Chondrocyte (in vitro differentiated cells): ENCODE results near the gene RCN2. TPM values are rescaled to one million over a fixed set of nuclear protein-coding genes. Genes with fewer than 3 reads are reported as not detected.
A peak's percentile ranks its signal among the peaks of the same experiment; 100 is the strongest.

Experiments used
- DNase-seq: peaks from one replicate; pipeline ENCODE4 v3.0.0; 2021; ENCODE audit warnings: mixed read lengths, low spot score
- H3K27ac Mint-ChIP-seq: one replicate; pipeline ENCODE4 v1.8.0; 2021; ENCODE audit warnings: mild to moderate bottlenecking, moderate library complexity, mixed read lengths; ENCODE audit not compliant: unreplicated experiment
- H3K27me3 Mint-ChIP-seq: 2 replicates; pipeline ENCODE4 v1.8.0; 2021; ENCODE audit warnings: low read depth, mixed read lengths
- H3K36me3 Mint-ChIP-seq: 2 replicates; pipeline ENCODE4 v1.8.0; 2021; ENCODE audit warnings: low read depth, mixed read lengths
- H3K4me1 Mint-ChIP-seq: 2 replicates; pipeline ENCODE4 v1.8.0; 2021; ENCODE audit warnings: low read depth, mild to moderate bottlenecking, mixed read lengths
- H3K4me3 Mint-ChIP-seq: one replicate; pipeline ENCODE4 v1.8.0; 2021; ENCODE audit warnings: mild to moderate bottlenecking, moderate library complexity, mixed read lengths; ENCODE audit not compliant: unreplicated experiment
- H3K9me3 Mint-ChIP-seq: 2 replicates; pipeline ENCODE4 v1.8.0; 2021; ENCODE audit warnings: low read depth, mixed read lengths
- total RNA-seq: library from RNA; stranded (reverse); gene quantifications from 3 replicates; pipeline ENCODE4 v1.2.1, GENCODE V29; 2021
- TF ChIP-seq, protein P1 (sequence below): fragments of 200-600 bp; sonication (generic); IDR thresholded peaks from 2 replicates; pipeline ENCODE4 v1.5.0; 2021; ENCODE audit warnings: antibody characterized with exemption, mild to moderate bottlenecking, moderate library complexity

RCN2 gene
- total RNA-seq, 1 donor from 2014 or later: 72.1 TPM

DNA sequence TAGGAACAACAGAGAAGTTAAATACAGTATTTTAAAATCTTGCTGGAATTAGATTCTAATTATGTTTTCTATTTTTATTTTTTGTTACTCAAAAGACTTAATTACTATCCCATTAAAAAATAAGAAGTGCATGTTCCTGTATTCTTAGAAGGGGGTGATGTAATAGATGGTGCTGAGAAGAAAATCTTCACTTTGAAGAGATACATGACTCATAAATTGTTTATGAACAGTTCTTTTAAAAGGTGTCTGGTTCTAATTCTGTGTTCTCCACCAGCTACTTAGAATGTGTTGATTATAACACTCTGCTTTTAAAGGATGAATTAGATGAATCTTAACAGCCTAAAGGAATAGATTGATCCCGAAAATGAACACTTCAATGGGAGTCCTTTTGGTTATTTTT is 8.2 kb downstream of the RCN2 start:
- H3K27ac Mint-ChIP-seq: peak overlapping the region; percentile 32
- DNase-seq: no peak
- no peaks in the 10 kb centered on the region for H3K27me3 Mint-ChIP-seq
- H3K4me3 Mint-ChIP-seq: no peak overlapping the region
- H3K36me3 Mint-ChIP-seq: peaks cover 13% of the 10 kb centered on the region
- TF ChIP-seq, protein P1, sequence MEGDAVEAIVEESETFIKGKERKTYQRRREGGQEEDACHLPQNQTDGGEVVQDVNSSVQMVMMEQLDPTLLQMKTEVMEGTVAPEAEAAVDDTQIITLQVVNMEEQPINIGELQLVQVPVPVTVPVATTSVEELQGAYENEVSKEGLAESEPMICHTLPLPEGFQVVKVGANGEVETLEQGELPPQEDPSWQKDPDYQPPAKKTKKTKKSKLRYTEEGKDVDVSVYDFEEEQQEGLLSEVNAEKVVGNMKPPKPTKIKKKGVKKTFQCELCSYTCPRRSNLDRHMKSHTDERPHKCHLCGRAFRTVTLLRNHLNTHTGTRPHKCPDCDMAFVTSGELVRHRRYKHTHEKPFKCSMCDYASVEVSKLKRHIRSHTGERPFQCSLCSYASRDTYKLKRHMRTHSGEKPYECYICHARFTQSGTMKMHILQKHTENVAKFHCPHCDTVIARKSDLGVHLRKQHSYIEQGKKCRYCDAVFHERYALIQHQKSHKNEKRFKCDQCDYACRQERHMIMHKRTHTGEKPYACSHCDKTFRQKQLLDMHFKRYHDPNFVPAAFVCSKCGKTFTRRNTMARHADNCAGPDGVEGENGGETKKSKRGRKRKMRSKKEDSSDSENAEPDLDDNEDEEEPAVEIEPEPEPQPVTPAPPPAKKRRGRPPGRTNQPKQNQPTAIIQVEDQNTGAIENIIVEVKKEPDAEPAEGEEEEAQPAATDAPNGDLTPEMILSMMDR: no peak
- H3K9me3 Mint-ChIP-seq: no peaks in the 10 kb centered on the region
- H3K4me1 Mint-ChIP-seq: peaks cover 6% of the 10 kb centered on the region

DNA sequence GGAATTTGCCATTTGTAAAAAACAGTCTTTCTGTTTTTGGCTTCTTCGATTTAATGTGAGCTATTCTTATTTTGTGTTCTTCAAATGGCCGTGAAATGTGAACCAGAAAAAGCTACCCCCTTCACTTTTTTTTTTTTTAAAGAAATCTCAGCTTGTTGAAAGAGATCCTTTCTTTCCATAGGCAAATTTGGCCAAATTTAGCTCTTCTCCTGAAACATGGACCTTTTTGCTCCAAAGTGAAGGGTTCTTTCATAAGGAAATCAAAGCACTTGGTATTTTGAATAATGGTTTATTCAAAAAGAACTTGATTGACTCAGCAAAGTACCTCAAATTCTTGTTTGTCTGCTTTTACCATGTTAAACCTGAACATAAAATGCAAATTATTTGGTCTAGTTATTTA is 10.1 kb downstream of the RCN2 start:
- Mint-ChIP-seq H3K36me3 (peaks cover 15% of the 10 kb centered on the region), H3K4me3 (no peak overlapping the region), H3K27me3 (no peaks in the 10 kb centered on the region), H3K4me1 (peaks cover 6% of the 10 kb centered on the region), H3K27ac (peak overlapping the region; percentile 27), H3K9me3 (no peaks in the 10 kb centered on the region)
- DNase-seq: no peak
- TF ChIP-seq, protein P1: peak; percentile 4

DNA sequence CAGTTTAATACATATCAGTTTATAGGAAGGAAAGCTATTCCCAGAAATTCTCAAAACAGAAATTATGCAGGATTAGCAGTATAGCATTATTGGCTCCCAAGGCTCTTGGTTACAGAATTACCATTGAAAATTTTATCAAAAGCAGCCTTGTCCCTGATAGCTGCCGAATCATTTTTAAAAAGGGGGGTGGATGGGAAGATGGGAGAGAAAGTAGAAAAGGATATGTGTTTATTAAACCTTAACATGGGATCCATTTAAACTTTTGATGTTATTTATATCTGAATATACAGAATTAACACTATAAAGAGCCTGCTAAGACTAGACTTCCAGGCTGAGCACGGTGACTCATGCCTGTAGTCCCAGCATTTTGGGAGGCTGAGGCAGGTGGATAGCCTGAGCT is 10.8 kb downstream of the RCN2 start:
- H3K36me3 Mint-ChIP-seq: peaks cover 13% of the 10 kb centered on the region
- H3K9me3 Mint-ChIP-seq: no peaks in the 10 kb centered on the region
- H3K27ac Mint-ChIP-seq: no peak overlapping the region
- TF ChIP-seq, protein P1: no peak
- peaks cover 6% of the 10 kb centered on the region for H3K4me1 Mint-ChIP-seq
- H3K4me3 Mint-ChIP-seq: no peak overlapping the region
- no peak for DNase-seq
- no peaks in the 10 kb centered on the region for H3K27me3 Mint-ChIP-seq

DNA sequence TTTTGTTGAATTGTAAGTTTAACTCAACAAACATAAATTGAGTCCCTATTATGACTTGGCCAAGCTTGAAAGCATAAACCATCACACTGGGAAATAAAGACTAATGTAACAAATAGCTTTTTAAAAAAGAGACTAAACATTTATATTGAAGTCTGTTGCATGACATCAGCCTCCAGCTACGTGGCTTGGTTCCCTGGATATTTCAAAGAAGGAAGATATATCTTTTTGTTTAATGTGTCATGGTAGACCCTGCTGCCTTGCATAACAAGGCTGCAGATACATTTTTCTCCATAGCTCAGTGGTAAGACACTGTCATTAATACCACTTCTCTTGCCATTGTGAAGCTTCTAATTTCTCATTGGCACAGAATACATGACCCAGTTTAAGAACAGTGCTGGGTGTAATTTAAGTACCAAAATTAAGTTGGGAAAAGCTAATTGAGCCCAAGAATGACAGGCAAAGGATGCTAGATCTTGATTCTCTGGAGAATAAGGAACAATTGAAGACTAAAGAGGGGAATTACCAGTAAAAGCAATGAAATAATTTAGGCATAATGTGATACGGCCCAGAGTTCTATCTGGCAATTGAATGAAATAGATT is 14.0 kb downstream of the RCN2 start:
- no peak for DNase-seq
- H3K27me3 Mint-ChIP-seq: no peaks in the 10 kb centered on the region
- H3K4me1 Mint-ChIP-seq: no peaks in the 10 kb centered on the region
- H3K4me3 Mint-ChIP-seq: no peak overlapping the region
- H3K9me3 Mint-ChIP-seq: no peaks in the 10 kb centered on the region
- H3K27ac Mint-ChIP-seq: no peak overlapping the region
- TF ChIP-seq, protein P1: no peak
- peaks cover 22% of the 10 kb centered on the region for H3K36me3 Mint-ChIP-seq

DNA sequence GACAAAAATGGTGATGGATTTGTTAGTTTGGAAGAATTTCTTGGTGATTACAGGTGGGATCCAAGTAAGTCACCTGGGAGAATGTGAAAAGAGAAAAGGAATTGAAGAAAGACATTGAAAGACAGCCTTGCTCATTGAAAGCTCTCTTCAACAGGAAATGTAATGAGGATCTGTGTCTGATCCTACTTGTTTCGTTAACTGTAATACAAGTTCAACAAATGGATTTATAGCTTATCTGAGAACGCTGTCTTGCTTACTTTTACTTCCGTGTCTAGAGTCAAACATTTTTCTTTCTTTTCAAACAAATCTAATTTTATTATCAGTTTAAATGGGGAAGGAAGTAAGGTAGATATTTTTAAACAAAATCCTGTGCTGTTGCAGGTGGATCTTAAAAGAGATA is 15.9 kb downstream of the RCN2 start:
- H3K4me1 Mint-ChIP-seq: no peaks in the 10 kb centered on the region
- no peak overlapping the region for H3K27ac Mint-ChIP-seq
- H3K9me3 Mint-ChIP-seq: no peaks in the 10 kb centered on the region
- H3K4me3 Mint-ChIP-seq: no peak overlapping the region
- no peaks in the 10 kb centered on the region for H3K27me3 Mint-ChIP-seq
- no peak for DNase-seq
- H3K36me3 Mint-ChIP-seq: peaks cover 25% of the 10 kb centered on the region
- TF ChIP-seq, protein P1: no peak
